ENCODE measurements around the gene CRB3. TPM values are rescaled to one million over a fixed set of nuclear protein-coding genes. Genes with fewer than 3 reads are reported as not detected.

Gene CRB3
- total and polyA plus RNA-seq, 12 donors: 0.28 TPM; not detected in 11

Small RNA genes within 50 kb of the gene (microRNA-seq; reads per million reads assigned to microRNA genes)
- 0.51 to 1.2 reads per million in 2 donors for gene MIR3940

Other genes with a start within 250 kb of the CRB3 start
- 10 to 100 TPM; 27.6 to 48.3 (median 32.4) TPM for gene MLLT1, start 184.3 kb upstream of the CRB3 start, total RNA-seq
- gene MLLT1, start 184.3 kb upstream of the CRB3 start, polyA plus RNA-seq: 10 to 100 TPM; 21.4 to 28.7 TPM
- not detected for gene ACER1, start 130.7 kb upstream of the CRB3 start, total RNA-seq
- gene ACER1, start 130.7 kb upstream of the CRB3 start, polyA plus RNA-seq: not detected
- 10 to 100 TPM; 46.0 to 90.0 (median 60.0) TPM for gene CLPP, start 102.7 kb upstream of the CRB3 start, total RNA-seq
- 100 to 1,000 TPM in 1 of 2 donors, 10 to 100 TPM in 1; 53.2 to 131 TPM for gene CLPP, start 102.7 kb upstream of the CRB3 start, polyA plus RNA-seq
- 100 to 1,000 TPM; 134 to 221 (median 171) TPM for gene ALKBH7, start 91.5 kb upstream of the CRB3 start, total RNA-seq
- gene ALKBH7, start 91.5 kb upstream of the CRB3 start, polyA plus RNA-seq: 100 to 1,000 TPM; 108 to 159 TPM
- gene PSPN, start 88.3 kb upstream of the CRB3 start, total RNA-seq: 1 to 10 TPM in 1 of 10 donors, under 1 TPM in 9; 0.36 to 1.4 (median 0.61) TPM
- under 1 TPM; 0.88 to 0.99 TPM for gene PSPN, start 88.3 kb upstream of the CRB3 start, polyA plus RNA-seq
- 10 to 100 TPM; 26.4 to 36.4 (median 30.8) TPM for gene GTF2F1, start 71.1 kb upstream of the CRB3 start, total RNA-seq
- 10 to 100 TPM; 23.3 to 44.8 TPM for gene GTF2F1, start 71.1 kb upstream of the CRB3 start, polyA plus RNA-seq
- gene KHSRP, start 39.5 kb upstream of the CRB3 start, total RNA-seq: 100 to 1,000 TPM in 3 of 10 donors, 10 to 100 TPM in 7; 77.3 to 125 (median 90.5) TPM
- gene KHSRP, start 39.5 kb upstream of the CRB3 start, polyA plus RNA-seq: 10 to 100 TPM; 50.9 to 73.7 TPM
- under 1 TPM in 6 of 10 donors, not detected in 4; 0.17 to 0.48 (median 0.38) TPM for gene SLC25A41, start 30.5 kb upstream of the CRB3 start, total RNA-seq
- gene SLC25A41, start 30.5 kb upstream of the CRB3 start, polyA plus RNA-seq: 1 to 10 TPM; 1.4 to 1.7 TPM
- 100 to 1,000 TPM in 5 of 10 donors, 10 to 100 TPM in 5; 72.2 to 126 (median 95.4) TPM for gene SLC25A23, start 4.5 kb upstream of the CRB3 start, total RNA-seq
- gene SLC25A23, start 4.5 kb upstream of the CRB3 start, polyA plus RNA-seq: 100 to 1,000 TPM in 1 of 2 donors, 10 to 100 TPM in 1; 53.4 to 104 TPM
- gene DENND1C, start 17.5 kb downstream of the CRB3 start, total RNA-seq: 1 to 10 TPM in 3 of 10 donors, under 1 TPM in 7; 0.09 to 4.0 (median 0.69) TPM
- 1 to 10 TPM in 1 of 2 donors, under 1 TPM in 1; 0.43 to 1.1 TPM for gene DENND1C, start 17.5 kb downstream of the CRB3 start, polyA plus RNA-seq
- gene TUBB4A, start 38.0 kb downstream of the CRB3 start, total RNA-seq: 1 to 10 TPM in 4 of 10 donors, under 1 TPM in 6; 0.19 to 6.6 (median 0.81) TPM
- gene TUBB4A, start 38.0 kb downstream of the CRB3 start, polyA plus RNA-seq: 1 to 10 TPM in 1 of 2 donors, under 1 TPM in 1; 0.46 to 2.9 TPM
- under 1 TPM in 7 of 10 donors, not detected in 3; 0.13 to 0.88 (median 0.22) TPM for gene TNFSF9, start 66.8 kb downstream of the CRB3 start, total RNA-seq
- gene TNFSF9, start 66.8 kb downstream of the CRB3 start, polyA plus RNA-seq: under 1 TPM; 0.14 to 0.15 TPM
- under 1 TPM in 1 of 10 donors, not detected in 9; 0.49 TPM for gene CD70, start 126.9 kb downstream of the CRB3 start, total RNA-seq
- gene CD70, start 126.9 kb downstream of the CRB3 start, polyA plus RNA-seq: not detected
- gene TNFSF14, start 205.9 kb downstream of the CRB3 start, total RNA-seq: 1 to 10 TPM in 2 of 10 donors, under 1 TPM in 7, not detected in 1; 0.06 to 1.9 (median 0.42) TPM
- gene TNFSF14, start 205.9 kb downstream of the CRB3 start, polyA plus RNA-seq: under 1 TPM; 0.23 to 0.51 TPM